Heart left ventricle (tissue), 13 donors: ENCODE measurements around the gene HMGB4.

Source experiments
- POLR2A ChIP-seq, 2 donors: fragments of 450-650 bp; IDR thresholded peaks; one replicate each; pipeline ENCODE4 v1.6.1; 2017; ENCODE audit warnings: antibody characterized with exemption in 2 of 2, mild to moderate bottlenecking in 2 of 2, moderate library complexity in 2 of 2
- TF ChIP-seq, protein P1 (sequence below), 12 donors: fragments of 200-600 bp; sonication (generic) in 4 of 12; IDR thresholded peaks; one replicate each; pipeline versions ENCODE4 v1.5.0 to v1.8.0; 2018 to 2022; ENCODE audit warnings: antibody characterized with exemption in 12 of 12, mild to moderate bottlenecking in 5 of 12
- donor health status: ischemic (EF 13 %, LVEDD 7.1; RV severe dilation, severe dysfunction).
- donor health status: DM: no; HTN: yes; CAD: no.
- donor health status: DM: no; HTN: no; CAD: no.
- donor health status: ischemic (EF 25% LVEDD 6.9; RV normal size, moderate dysfunction).
- donor health status: ischemic (EF 25% LVEDD 5.7; RV mildly dilated, moderate dysfunction).
- donor health status: ischemic (EF 35%, LVEDD 5.7; RV mildly dilated, moderate dysfunction).
- donor health status: nonischemic (EF 11% LVEDD 7.7; RV severe dilation, severe dysfunction).
- donor health status: DM: yes; HTN: yes; CAD: no.
- donor health status: PGD.
- donor health status: ischemic (EF 29% LVEDD 5.4; RV normal size, mild dysfunction).
- donor health status: nonischemic (EF 23%, LVEDD 6.1; RV moderate dilation, normal function).

GRCh38 chr1:33905241-33905640 lies 41.4 kb downstream of the HMGB4 start:
- TF ChIP-seq, protein P1, sequence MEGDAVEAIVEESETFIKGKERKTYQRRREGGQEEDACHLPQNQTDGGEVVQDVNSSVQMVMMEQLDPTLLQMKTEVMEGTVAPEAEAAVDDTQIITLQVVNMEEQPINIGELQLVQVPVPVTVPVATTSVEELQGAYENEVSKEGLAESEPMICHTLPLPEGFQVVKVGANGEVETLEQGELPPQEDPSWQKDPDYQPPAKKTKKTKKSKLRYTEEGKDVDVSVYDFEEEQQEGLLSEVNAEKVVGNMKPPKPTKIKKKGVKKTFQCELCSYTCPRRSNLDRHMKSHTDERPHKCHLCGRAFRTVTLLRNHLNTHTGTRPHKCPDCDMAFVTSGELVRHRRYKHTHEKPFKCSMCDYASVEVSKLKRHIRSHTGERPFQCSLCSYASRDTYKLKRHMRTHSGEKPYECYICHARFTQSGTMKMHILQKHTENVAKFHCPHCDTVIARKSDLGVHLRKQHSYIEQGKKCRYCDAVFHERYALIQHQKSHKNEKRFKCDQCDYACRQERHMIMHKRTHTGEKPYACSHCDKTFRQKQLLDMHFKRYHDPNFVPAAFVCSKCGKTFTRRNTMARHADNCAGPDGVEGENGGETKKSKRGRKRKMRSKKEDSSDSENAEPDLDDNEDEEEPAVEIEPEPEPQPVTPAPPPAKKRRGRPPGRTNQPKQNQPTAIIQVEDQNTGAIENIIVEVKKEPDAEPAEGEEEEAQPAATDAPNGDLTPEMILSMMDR (IDR thresholded peaks at IDR 0.05): no peak
- no peak for TF ChIP-seq POLR2A (IDR thresholded peaks at IDR 0.05)
